Measurements from ENCODE around the gene RAD51B.
"Not testable (repeated sequence)": the region's sequence is repeated elsewhere in the genome, so short reads cannot be mapped to it uniquely, and the experiment has no call there.

The RAD51B gene

GRCh38 chr14:68033336-68033932 lies 213.9 kb downstream of the RAD51B start:
- no peak for DNase-seq

- no peak for DNase-seq
Observed at GRCh38 chr14:68034896-68035295, 215.3 kb downstream of the RAD51B start.

- no peak for DNase-seq
Observed at GRCh38 chr14:68036202-68036601, 216.6 kb downstream of the RAD51B start.

- DNase-seq, result no peak
Observed at GRCh38 chr14:68039593-68039992, 220.0 kb downstream of the RAD51B start.

- no peak for DNase-seq
Observed at GRCh38 chr14:68040633-68041369, 221.2 kb downstream of the RAD51B start.

- no peak for DNase-seq
Observed at GRCh38 chr14:68041876-68042354, 222.3 kb downstream of the RAD51B start.

GRCh38 chr14:68042586-68043210 lies 223.1 kb downstream of the RAD51B start:
- no peak for DNase-seq

- no peak for DNase-seq
Observed at GRCh38 chr14:68043752-68044151, 224.2 kb downstream of the RAD51B start.

GRCh38 chr14:68047906-68048305 lies 228.3 kb downstream of the RAD51B start:
- DNase-seq, result no peak

GRCh38 chr14:68048815-68049214 lies 229.2 kb downstream of the RAD51B start:
- not testable (repeated sequence) for DNase-seq

- no peak for DNase-seq
Observed at GRCh38 chr14:68050177-68050576, 230.6 kb downstream of the RAD51B start.

GRCh38 chr14:68051146-68051545 lies 231.6 kb downstream of the RAD51B start:
- no peak for DNase-seq

GRCh38 chr14:68060198-68060597 lies 240.6 kb downstream of the RAD51B start:
- no peak for DNase-seq

GRCh38 chr14:68062651-68063050 lies 243.1 kb downstream of the RAD51B start:
- DNase-seq, result no peak

GRCh38 chr14:68065322-68065721 lies 245.7 kb downstream of the RAD51B start:
- no peak for DNase-seq

GRCh38 chr14:68074765-68075381 lies 255.3 kb downstream of the RAD51B start:
- no peak for DNase-seq

- no peak for DNase-seq
Observed at GRCh38 chr14:68075382-68076029, 255.9 kb downstream of the RAD51B start.

- no peak for DNase-seq
Observed at GRCh38 chr14:68076451-68076850, 256.9 kb downstream of the RAD51B start.

- DNase-seq, result no peak
Observed at GRCh38 chr14:68079941-68080697, 260.5 kb downstream of the RAD51B start.

- no peak for DNase-seq
Observed at GRCh38 chr14:68081489-68081888, 261.9 kb downstream of the RAD51B start.

- no peak for DNase-seq
Observed at GRCh38 chr14:68082698-68083291, 263.2 kb downstream of the RAD51B start.

GRCh38 chr14:68084256-68084655 lies 264.7 kb downstream of the RAD51B start:
- DNase-seq, result no peak
